Osteoblast (primary cell): ENCODE measurements around the gene KAZN. TPM values are rescaled to one million over a fixed set of nuclear protein-coding genes. Genes with fewer than 3 reads are reported as not detected.
A peak's percentile ranks its signal among the peaks of the same experiment; 100 is the strongest.

Experiments used
- DNase-seq: peaks from one replicate; pipeline ENCODE4 v3.0.0; 2011; ENCODE audit warnings: low spot score, mixed read lengths; ENCODE audit not compliant: insufficient read length; ENCODE audit errors: missing footprints
- H2AFZ ChIP-seq: 2 replicates; pipeline ENCODE4 v1.6.0; 2011; ENCODE audit warnings: mild to moderate bottlenecking, low read length
- H3K27ac ChIP-seq: 2 replicates; pipeline ENCODE4 v1.5.1; 2011; ENCODE audit warnings: mild to moderate bottlenecking, low read depth, low read length, moderate library complexity
- H3K27me3 ChIP-seq: 2 replicates; pipeline ENCODE4 v1.6.0; 2012; ENCODE audit warnings: mild to moderate bottlenecking, control low read depth, inconsistent platforms, low read length, moderate library complexity; ENCODE audit not compliant: insufficient read depth
- H3K36me3 ChIP-seq: 2 replicates; pipeline ENCODE4 v1.5.1; 2011; ENCODE audit warnings: mild to moderate bottlenecking, low read length, control low read depth, moderate library complexity; ENCODE audit not compliant: insufficient read depth
- H3K4me1 ChIP-seq: 2 replicates; pipeline ENCODE4 v1.5.1; 2011; ENCODE audit warnings: mild to moderate bottlenecking, low read length, control low read depth, moderate library complexity; ENCODE audit not compliant: insufficient read depth
- H3K4me2 ChIP-seq: 2 replicates; pipeline ENCODE4 v1.6.0; 2011; ENCODE audit warnings: mild to moderate bottlenecking, low read length; ENCODE audit not compliant: insufficient read depth
- H3K4me3 ChIP-seq: fragments of 200-600 bp; sonication (generic); 3 replicates; pipeline ENCODE4 v1.5.1; 2012; ENCODE audit warnings: mild to moderate bottlenecking, low read length, inconsistent platforms; ENCODE audit not compliant: insufficient read depth
- H3K79me2 ChIP-seq: 2 replicates; pipeline ENCODE4 v1.6.0; 2012; ENCODE audit warnings: mild to moderate bottlenecking, low read length, control low read depth, inconsistent platforms; ENCODE audit not compliant: insufficient read depth
- H3K9me3 ChIP-seq: 2 replicates; pipeline ENCODE4 v1.5.1; 2011; ENCODE audit warnings: low read depth, low read length, control low read depth
- H4K20me1 ChIP-seq: 2 replicates; pipeline ENCODE4 v1.6.0; 2012; ENCODE audit warnings: mild to moderate bottlenecking, low read length, control low read depth; ENCODE audit not compliant: insufficient read depth
- CTCF ChIP-seq: IDR thresholded peaks from 2 replicates; pipeline ENCODE4 v1.5.1; 2011; ENCODE audit warnings: mild to moderate bottlenecking, low read depth, low read length, moderate library complexity; ENCODE audit errors: extremely low read depth
- total RNA-seq: library from RNA; depleted of rRNA; stranded (reverse); fragments of >200 nt; gene quantifications from 2 replicates; pipeline ENCODE4 v1.2.3, GENCODE V29; 2012

Gene KAZN
- total RNA-seq, 1 donor, result 9.0 TPM

DNA sequence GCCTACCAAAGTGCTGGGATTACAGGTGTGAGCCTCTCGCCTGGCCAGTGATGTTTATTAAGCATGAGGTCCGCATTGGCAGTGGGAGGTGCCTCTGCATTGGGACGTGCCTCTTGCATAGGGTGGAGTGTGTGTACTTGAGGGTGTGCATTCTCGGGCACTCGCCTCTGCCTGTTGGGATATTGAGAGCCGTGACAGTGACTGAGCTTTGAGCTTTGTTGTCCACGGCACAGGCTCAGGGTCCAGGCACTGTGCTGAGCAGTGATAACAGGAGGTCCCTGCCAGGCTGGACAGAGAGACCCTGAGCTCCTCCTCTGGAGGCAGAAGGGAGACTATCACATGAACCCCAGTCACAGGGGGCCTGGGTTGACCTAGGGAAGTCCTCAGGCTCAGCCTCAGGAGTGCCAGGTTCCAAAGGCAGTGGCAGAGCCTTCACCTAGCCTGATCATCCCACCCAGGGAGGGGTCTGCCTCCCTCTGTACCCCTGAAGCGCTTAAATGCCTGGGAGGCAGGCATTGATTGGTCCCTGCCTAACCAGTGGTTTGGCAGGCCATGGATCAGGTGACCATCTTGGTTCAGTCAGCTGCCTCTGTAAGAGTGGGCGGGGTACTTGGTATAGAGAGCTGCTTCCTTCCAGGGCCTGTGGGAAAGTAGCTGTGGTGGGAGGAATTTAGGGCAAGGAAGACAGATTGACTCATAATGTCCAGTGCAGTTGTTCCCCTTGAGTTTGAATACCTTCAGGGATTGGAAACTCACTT is 341.2 kb downstream of the KAZN start:
- H3K4me3 ChIP-seq, result no peak overlapping the region
- H3K27me3 ChIP-seq, result no peaks in the 10 kb centered on the region
- no peaks in the 10 kb centered on the region for H4K20me1 ChIP-seq
- no peak overlapping the region for H3K4me2 ChIP-seq
- peaks cover 30% of the 10 kb centered on the region for H3K4me1 ChIP-seq
- peak overlapping the region; percentile 47 for H3K27ac ChIP-seq
- H3K79me2 ChIP-seq, result no peaks in the 10 kb centered on the region
- peak; percentile 94 for DNase-seq
- no peak for TF ChIP-seq CTCF
- peak overlapping the region; percentile 18 for H2AFZ ChIP-seq
- no peaks in the 10 kb centered on the region for H3K9me3 ChIP-seq
- H3K36me3 ChIP-seq, result no peaks in the 10 kb centered on the region

DNA sequence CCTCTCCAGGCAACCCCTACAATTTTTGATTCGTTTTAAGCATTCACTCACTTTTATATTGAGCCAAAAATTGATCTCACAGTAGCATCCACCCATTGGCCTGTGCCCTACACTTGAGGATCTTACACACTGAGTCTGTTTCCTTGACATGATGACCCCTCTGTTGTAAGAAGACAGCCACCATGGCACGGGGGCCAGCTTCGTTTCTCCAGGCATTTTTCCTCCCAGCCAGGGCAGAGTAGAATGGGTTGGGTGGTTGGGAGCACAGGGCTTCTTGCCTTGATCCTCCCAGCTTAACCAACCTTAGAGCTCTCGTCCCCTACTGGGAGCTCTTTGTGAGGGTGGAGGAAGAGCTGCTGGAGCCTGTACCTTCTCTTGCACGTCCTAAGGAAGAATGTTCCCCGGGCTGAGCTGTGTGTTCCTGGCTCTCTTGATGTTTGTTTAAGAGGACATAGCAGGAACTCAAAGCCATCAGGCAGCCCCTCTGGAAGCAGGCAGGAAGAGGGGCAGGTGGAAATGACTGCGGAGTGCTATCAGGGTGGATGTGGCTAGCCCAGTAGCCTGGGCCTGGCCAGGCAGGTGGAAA is 341.9 kb downstream of the KAZN start:
- no peaks in the 10 kb centered on the region for H3K79me2 ChIP-seq
- no peaks in the 10 kb centered on the region for H3K36me3 ChIP-seq
- no peaks in the 10 kb centered on the region for H3K9me3 ChIP-seq
- H3K27me3 ChIP-seq, result no peaks in the 10 kb centered on the region
- no peaks in the 10 kb centered on the region for H4K20me1 ChIP-seq
- peaks cover 36% of the 10 kb centered on the region for H3K4me1 ChIP-seq
- H3K4me3 ChIP-seq, result no peak overlapping the region
- H3K4me2 ChIP-seq, result no peak overlapping the region
- no peak overlapping the region for H2AFZ ChIP-seq
- DNase-seq, result no peak
- peak overlapping the region; percentile 47 for H3K27ac ChIP-seq
- TF ChIP-seq CTCF, result no peak

DNA sequence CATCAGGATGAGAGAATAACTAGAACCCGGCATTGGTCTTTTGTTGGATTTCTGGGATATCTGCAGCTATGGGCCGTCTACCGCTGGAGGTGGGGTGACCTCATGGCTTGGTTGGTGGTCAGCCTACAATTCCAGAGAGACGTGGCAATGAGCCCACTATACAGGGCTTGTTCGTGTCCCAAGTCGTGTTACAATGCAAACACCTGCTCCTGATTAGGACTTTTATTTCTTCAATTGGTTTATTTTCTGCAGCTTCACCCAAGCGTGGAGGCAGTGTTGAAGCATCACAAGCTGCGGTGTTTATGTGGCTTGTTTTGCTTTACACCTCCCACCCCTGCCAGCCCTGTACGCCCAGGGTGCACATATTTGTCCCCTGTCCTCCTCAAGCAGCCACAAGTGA is 343.4 kb downstream of the KAZN start:
- no peaks in the 10 kb centered on the region for H3K9me3 ChIP-seq
- TF ChIP-seq CTCF, result no peak
- H3K4me3 ChIP-seq, result no peak overlapping the region
- H3K27ac ChIP-seq, result no peak overlapping the region
- H4K20me1 ChIP-seq, result no peaks in the 10 kb centered on the region
- no peak for DNase-seq
- H3K27me3 ChIP-seq, result no peaks in the 10 kb centered on the region
- no peak overlapping the region for H2AFZ ChIP-seq
- no peak overlapping the region for H3K4me2 ChIP-seq
- peaks cover 3% of the 10 kb centered on the region for H3K79me2 ChIP-seq
- peaks cover 49% of the 10 kb centered on the region for H3K4me1 ChIP-seq
- H3K36me3 ChIP-seq, result no peaks in the 10 kb centered on the region

DNA sequence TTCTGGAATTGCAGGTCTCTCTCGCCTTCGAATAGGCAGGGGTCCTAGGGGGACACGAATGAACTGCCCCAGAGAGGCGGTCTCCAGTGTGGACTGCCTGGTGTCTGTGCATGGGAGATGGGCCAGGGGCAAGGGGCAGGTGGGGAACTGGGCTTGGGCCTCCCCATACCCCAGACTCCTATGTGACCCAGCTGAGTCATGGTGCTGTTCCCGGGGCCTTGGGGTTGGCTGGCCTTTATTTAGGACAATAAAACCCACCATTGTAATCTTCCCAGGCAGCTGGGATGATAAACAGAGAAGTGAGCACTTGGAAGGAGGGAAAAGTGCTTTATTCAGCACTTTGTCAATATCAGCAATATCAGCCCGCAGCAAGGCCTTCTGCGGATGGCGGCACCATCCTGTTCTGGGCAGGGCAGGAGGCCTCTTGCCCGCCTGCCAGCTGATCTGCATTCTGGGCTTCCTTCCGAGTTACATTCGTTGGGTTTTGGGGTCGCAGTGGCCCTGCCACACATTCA is 346.0 kb downstream of the KAZN start:
- H4K20me1 ChIP-seq, result no peaks in the 10 kb centered on the region
- H3K36me3 ChIP-seq, result no peaks in the 10 kb centered on the region
- peak overlapping the region; percentile 7 for H2AFZ ChIP-seq
- no peaks in the 10 kb centered on the region for H3K27me3 ChIP-seq
- H3K4me1 ChIP-seq, result peaks cover 55% of the 10 kb centered on the region
- TF ChIP-seq CTCF, result no peak
- H3K4me3 ChIP-seq, result peak overlapping the region; percentile 32
- peaks cover 26% of the 10 kb centered on the region for H3K79me2 ChIP-seq
- no peak overlapping the region for H3K4me2 ChIP-seq
- peak; percentile 44 for DNase-seq
- no peaks in the 10 kb centered on the region for H3K9me3 ChIP-seq
- H3K27ac ChIP-seq, result peak overlapping the region; percentile 72
